KMS-11 (cell line): ENCODE measurements around the gene VPS18.

Experiments used
- H2AFZ ChIP-seq: fragments of 200-600 bp; sonication (generic); 2 replicates; pipeline ENCODE4 v1.6.1; 2016; ENCODE audit warnings: antibody characterized with exemption, mixed run types, low read depth
- H3K27ac ChIP-seq: fragments of 200-600 bp; sonication (generic); 2 replicates; pipeline ENCODE4 v1.6.1; 2016; ENCODE audit warnings: mild to moderate bottlenecking, mixed run types
- H3K27me3 ChIP-seq: fragments of 200-600 bp; sonication (generic); 2 replicates; pipeline ENCODE4 v1.6.1; 2017; ENCODE audit warnings: mild to moderate bottlenecking, low read depth, mixed run types, moderate library complexity; ENCODE audit not compliant: insufficient read depth
- H3K36me3 ChIP-seq: fragments of 200-600 bp; sonication (generic); 2 replicates; pipeline ENCODE4 v1.6.1; 2017; ENCODE audit warnings: mild to moderate bottlenecking, mixed run types; ENCODE audit not compliant: insufficient read depth
- H3K4me1 ChIP-seq: fragments of 200-600 bp; sonication (generic); 2 replicates; pipeline ENCODE4 v1.6.1; 2016; ENCODE audit warnings: mild to moderate bottlenecking, low read depth, mixed run types; ENCODE audit not compliant: poor library complexity, severe bottlenecking
- H3K4me2 ChIP-seq: fragments of 200-600 bp; sonication (generic); 2 replicates; pipeline ENCODE4 v1.7.0; 2016; ENCODE audit warnings: mild to moderate bottlenecking, mixed run types
- H3K4me3 ChIP-seq: fragments of 200-600 bp; sonication (generic); IDR thresholded peaks from 2 replicates; pipeline ENCODE4 v1.6.1; 2017; ENCODE audit warnings: low read depth, low read length, mixed read lengths; ENCODE audit not compliant: insufficient read depth
- H3K79me2 ChIP-seq: fragments of 200-600 bp; sonication (generic); 2 replicates; pipeline ENCODE4 v1.6.1; 2016; ENCODE audit warnings: low read depth, mixed run types; ENCODE audit not compliant: insufficient read depth
- H3K9ac ChIP-seq: fragments of 200-600 bp; sonication (generic); 2 replicates; pipeline ENCODE4 v1.6.1; 2016; ENCODE audit warnings: mild to moderate bottlenecking, mixed run types
- H4K20me1 ChIP-seq: fragments of 200-600 bp; sonication (generic); 2 replicates; pipeline ENCODE4 v1.6.1; 2016; ENCODE audit warnings: mild to moderate bottlenecking, mixed run types; ENCODE audit not compliant: insufficient read depth
- TF ChIP-seq, protein P1 (sequence below): fragments of 200-600 bp; sonication (generic); conservative IDR thresholded peaks from 2 replicates; pipeline ENCODE4 v1.6.1; 2017; ENCODE audit warnings: low read depth, mild to moderate bottlenecking, antibody characterized with exemption, low read length, moderate library complexity, mixed read lengths

VPS18 gene

DNA sequence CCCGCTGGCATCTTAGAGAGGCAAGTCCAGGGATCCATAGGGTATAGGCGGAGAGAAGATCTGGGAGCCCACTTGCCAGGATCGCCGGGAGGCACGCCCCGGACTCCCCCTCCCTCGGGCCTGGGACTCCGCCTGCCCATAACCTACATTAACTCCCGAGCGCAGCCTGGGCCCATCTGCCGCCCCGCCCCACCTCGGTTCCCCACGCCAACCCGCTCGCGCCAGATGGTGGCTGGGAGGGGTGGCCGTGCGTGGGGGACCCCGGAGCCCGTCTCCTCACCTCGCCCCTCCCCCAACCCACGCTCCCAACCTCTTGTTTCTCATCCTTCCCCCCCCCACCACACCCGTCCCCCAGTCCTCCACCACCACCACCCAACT lies 33.2 kb downstream of the VPS18 start:
- TF ChIP-seq, protein P1, sequence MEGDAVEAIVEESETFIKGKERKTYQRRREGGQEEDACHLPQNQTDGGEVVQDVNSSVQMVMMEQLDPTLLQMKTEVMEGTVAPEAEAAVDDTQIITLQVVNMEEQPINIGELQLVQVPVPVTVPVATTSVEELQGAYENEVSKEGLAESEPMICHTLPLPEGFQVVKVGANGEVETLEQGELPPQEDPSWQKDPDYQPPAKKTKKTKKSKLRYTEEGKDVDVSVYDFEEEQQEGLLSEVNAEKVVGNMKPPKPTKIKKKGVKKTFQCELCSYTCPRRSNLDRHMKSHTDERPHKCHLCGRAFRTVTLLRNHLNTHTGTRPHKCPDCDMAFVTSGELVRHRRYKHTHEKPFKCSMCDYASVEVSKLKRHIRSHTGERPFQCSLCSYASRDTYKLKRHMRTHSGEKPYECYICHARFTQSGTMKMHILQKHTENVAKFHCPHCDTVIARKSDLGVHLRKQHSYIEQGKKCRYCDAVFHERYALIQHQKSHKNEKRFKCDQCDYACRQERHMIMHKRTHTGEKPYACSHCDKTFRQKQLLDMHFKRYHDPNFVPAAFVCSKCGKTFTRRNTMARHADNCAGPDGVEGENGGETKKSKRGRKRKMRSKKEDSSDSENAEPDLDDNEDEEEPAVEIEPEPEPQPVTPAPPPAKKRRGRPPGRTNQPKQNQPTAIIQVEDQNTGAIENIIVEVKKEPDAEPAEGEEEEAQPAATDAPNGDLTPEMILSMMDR = no peak
- Histone ChIP-seq H3K27me3 (peaks cover 28% of the 10 kb centered on the region), H4K20me1 (no peaks in the 10 kb centered on the region), H3K4me3 (no peak overlapping the region), H3K79me2 (no peaks in the 10 kb centered on the region), H3K27ac (no peak overlapping the region), H2AFZ (peak overlapping the region; percentile 96; the same call in 1 of the 2 replicates), H3K4me1 (peaks cover 25% of the 10 kb centered on the region), H3K4me2 (peak overlapping the region; percentile 94), H3K9ac (no peak overlapping the region), H3K36me3 (no peaks in the 10 kb centered on the region)

DNA sequence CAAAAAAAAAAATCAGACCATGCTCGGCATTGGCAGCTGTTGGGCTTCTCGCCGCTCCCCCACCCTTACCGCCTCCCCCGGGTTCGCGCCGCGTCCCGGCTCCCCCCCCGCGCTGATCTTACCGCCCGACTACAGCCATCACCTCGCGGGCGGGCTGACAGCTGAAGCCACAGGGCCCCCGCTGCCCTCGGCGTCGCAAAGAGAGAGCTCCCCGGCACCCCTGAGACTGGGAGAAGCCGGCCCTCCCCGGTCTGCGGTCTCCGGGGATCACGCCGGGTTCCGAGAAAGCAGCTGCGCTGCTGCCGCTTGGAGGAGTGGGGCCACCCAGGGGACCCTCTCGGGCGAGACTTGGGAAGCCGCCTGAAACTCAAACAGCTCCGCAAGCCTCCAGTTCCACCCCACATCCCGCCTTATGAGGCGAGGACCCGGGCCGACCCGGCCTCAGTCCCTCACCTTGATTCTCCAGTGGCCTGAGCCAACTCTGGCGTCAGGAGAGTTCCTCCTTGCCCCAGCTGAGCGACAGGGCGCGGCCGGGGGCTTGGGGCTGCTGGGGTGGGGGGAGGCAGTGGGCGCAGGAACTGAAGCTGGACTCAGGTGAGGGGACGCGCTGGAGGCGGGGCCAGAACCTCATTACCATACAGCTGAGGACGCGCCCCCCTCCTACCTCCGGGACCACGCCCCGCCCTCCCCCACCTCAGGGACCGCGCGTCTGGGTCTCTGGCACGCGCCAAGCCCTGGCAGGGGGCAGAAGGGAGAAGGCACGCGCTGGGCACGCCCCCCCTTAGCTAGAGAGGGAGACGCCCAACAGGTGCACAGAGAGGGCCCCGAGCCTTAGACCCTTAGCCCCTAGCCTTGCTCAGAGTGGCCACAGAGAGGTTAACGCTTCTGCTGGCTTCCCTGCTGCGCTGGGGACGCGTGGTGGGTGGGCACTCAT lies 33.9 kb downstream of the VPS18 start:
- Histone ChIP-seq H4K20me1 (no peaks in the 10 kb centered on the region), H2AFZ (peak overlapping the region; percentile 96)

DNA sequence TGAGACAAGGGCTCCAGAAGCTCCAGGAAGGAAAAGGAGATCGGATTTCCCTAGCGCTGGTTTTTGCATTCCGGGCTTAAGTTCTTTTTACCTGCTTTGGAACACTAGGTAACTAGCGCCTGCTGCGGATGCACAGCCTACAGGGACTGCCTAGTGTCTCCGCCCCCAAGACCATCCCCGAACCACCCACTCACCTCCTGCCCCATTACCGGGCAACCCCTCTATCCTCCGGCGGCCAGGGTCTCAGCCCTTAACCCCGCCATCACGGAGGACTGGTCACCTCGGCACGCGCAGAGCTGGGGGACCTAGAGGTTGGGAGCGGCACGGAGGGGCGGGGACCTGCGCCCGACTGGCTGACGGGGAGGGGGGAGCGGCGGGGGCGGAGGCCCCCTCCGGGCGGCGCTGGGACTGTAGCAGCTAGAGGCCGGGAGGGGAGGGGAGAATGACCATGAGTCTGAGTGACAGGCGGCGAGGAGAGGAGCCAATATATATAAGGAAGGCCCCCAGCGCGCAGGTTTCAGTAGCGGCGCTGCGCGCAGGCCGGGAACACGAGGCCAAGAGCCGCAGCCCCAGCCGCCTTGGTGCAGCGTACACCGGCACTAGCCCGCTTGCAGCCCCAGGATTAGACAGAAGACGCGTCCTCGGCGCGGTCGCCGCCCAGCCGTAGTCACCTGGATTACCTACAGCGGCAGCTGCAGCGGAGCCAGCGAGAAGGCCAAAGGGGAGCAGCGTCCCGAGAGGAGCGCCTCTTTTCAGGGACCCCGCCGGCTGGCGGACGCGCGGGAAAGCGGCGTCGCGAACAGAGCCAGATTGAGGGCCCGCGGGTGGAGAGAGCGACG lies 34.8 kb downstream of the VPS18 start, which contains the start of gene DLL4:
DLL4 (plus strand) TSS at position 520 of the 839 bp plus-strand sequence. CDS start 329 bp downstream, outside the sequence.
- Histone ChIP-seq H3K27me3 (peaks cover 28% of the 10 kb centered on the region), H3K36me3 (no peaks in the 10 kb centered on the region), H4K20me1 (no peaks in the 10 kb centered on the region), H3K4me3 (no peak within 1 kb of the TSS), H2AFZ (peak within 1 kb of the TSS; percentile 96), H3K79me2 (no peaks in the 10 kb centered on the region), H3K27ac (no peak within 1 kb of the TSS), H3K4me1 (peaks cover 25% of the 10 kb centered on the region), H3K9ac (no peak within 1 kb of the TSS; the same call in 1 of the 2 replicates), H3K4me2 (peak within 1 kb of the TSS; percentile 94)
- TF ChIP-seq, protein P1 = no peak

More for the DNA sequence above, 33.9 kb downstream of the VPS18 start:
- Histone ChIP-seq H3K9ac (no peak overlapping the region), H3K4me1 (peaks cover 25% of the 10 kb centered on the region), H3K27ac (no peak overlapping the region), H3K4me3 (no peak overlapping the region), H3K36me3 (no peaks in the 10 kb centered on the region), H3K27me3 (peaks cover 28% of the 10 kb centered on the region), H3K4me2 (peak overlapping the region; percentile 94), H3K79me2 (no peaks in the 10 kb centered on the region)
- TF ChIP-seq, protein P1 = no peak

DNA sequence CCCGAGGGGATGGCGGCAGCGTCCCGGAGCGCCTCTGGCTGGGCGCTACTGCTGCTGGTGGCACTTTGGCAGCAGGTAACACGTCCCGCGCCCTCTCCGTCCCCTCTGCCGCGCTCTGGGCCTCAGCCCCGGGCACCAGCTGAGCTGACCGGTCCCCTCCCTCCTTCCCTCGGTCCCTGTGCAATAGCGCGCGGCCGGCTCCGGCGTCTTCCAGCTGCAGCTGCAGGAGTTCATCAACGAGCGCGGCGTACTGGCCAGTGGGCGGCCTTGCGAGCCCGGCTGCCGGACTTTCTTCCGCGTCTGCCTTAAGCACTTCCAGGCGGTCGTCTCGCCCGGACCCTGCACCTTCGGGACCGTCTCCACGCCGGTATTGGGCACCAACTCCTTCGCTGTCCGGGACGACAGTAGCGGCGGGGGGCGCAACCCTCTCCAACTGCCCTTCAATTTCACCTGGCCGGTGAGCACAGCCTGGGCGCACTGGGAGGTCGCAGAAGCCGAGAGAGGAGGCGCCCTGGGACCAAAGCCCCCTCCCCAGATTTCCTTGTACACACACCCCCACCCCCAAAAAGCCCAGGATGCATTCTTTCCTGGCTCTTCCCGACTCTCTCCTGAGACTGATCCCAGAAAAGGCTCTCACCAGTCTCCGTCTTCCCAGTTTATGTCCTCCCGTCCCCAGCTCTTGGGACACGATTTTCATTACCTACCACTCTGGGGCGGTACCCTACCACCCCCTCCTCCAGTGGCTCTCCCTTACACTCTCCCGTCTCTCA lies 35.6 kb downstream of the VPS18 start:
- H4K20me1 ChIP-seq = no peaks in the 10 kb centered on the region
- TF ChIP-seq, protein P1 = no peak
- H2AFZ ChIP-seq = peak overlapping the region; percentile 96
- H3K4me3 ChIP-seq = no peak overlapping the region
- no peaks in the 10 kb centered on the region for H3K36me3 ChIP-seq
- H3K79me2 ChIP-seq = no peaks in the 10 kb centered on the region
- peaks cover 28% of the 10 kb centered on the region for H3K27me3 ChIP-seq
- H3K27ac ChIP-seq = no peak overlapping the region
- peaks cover 25% of the 10 kb centered on the region for H3K4me1 ChIP-seq
- peak overlapping the region; percentile 94 for H3K4me2 ChIP-seq
- H3K9ac ChIP-seq = no peak overlapping the region; the same call in 1 of the 2 replicates
